H1 (cell line): Measurements from ENCODE around the gene UNC13C. TPM values are rescaled to one million over a fixed set of nuclear protein-coding genes. Genes with fewer than 3 reads are reported as not detected.

Source experiments
- BCL11A ChIP-seq, 2 experiments: IDR thresholded peaks; one replicate each; pipeline ENCODE4 v1.6.1; 2011; ENCODE audit warnings: low read depth in 2 of 2, low read length in 2 of 2, mild to moderate bottlenecking in 2 of 2
- EZH2 ChIP-seq: fragments of 200-600 bp; sonication (generic); IDR thresholded peaks from 2 replicates; pipeline ENCODE4 v1.7.1; 2012; ENCODE audit warnings: low read depth, mild to moderate bottlenecking, moderate library complexity, low read length, inconsistent platforms; ENCODE audit not compliant: severe bottlenecking
- SUZ12 ChIP-seq: fragments of 200-600 bp; sonication (generic); IDR thresholded peaks from 2 replicates; pipeline ENCODE4 v1.6.1; 2012; ENCODE audit warnings: mild to moderate bottlenecking, inconsistent platforms, low read length, moderate library complexity, mixed read lengths
- polyA plus RNA-seq, 7 experiments: library from polyadenylated mRNA; depleted of rRNA in 3 of 7; stranded (reverse) in 5 of 7; unstranded in 2 of 7; fragments of >200 nt in 5 of 7; fragments of 200-250 nt in 2 of 7; gene quantifications; 1 replicate in 5 of 7; 2 replicates in 1 of 7; 4 replicates in 1 of 7; pipeline versions ENCODE4 v1.2.1 to v1.2.3, GENCODE V29; 2011 to 2013; ENCODE audit warnings: missing spikeins in 2 of 7, mixed read lengths in 2 of 7
- total RNA-seq: library from RNA; stranded (reverse); fragmentation: NEBNext Ultra II Directional; extraction: Animal tissue kit (Norgen Biotek cat#: 25700); gene quantifications from 2 replicates; pipeline ENCODE4 v1.2.1, GENCODE V29; 2021
- TF ChIP-seq, protein P1 (sequence below): IDR thresholded peaks from 2 replicates; pipeline ENCODE4 v1.6.1; 2011; ENCODE audit warnings: low read depth, mild to moderate bottlenecking, low read length; ENCODE audit not compliant: insufficient read depth

UNC13C gene
- total and polyA plus RNA-seq, 2 of the 8 experiments (the other 6 are each of a cell fraction or from before 2014, with no cell fraction given) = 0.02 to 0.13 TPM

DNA sequence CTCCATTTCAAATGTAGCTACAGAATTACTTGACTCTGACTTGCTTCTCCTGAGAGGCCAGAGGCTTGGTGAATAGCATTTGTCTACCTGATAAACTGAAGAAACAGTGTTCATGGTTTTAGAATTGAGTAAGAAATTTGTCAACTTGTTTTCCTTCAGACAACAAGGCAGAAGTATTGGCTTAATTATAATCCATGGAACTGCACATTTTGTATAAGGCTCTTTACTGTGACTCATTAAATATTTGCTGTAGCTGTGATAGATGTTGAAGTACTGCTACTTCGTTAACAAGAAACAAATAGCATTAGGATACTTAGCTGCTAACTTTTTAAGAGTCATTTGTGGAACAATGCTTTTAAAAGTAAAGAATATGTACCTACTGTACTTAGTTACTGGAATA lies 4.6 kb downstream of the UNC13C start (continued):
- TF ChIP-seq SUZ12 = no peak
- TF ChIP-seq BCL11A (IDR thresholded peaks at IDR 0.05; ENCODE audit: low read depth in 2 of 2, low read length in 2 of 2) = no peak
- TF ChIP-seq, protein P1, sequence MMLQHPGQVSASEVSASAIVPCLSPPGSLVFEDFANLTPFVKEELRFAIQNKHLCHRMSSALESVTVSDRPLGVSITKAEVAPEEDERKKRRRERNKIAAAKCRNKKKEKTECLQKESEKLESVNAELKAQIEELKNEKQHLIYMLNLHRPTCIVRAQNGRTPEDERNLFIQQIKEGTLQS = no peak
- no peak for TF ChIP-seq EZH2
